HUDEP-2 (cell line): ENCODE measurements around the gene KRTAP10-12.
"Not testable (repeated sequence)": the region's sequence is repeated elsewhere in the genome, so short reads cannot be mapped to it uniquely, and the experiment has no call there.

Experiments
- DNase-seq, 76 experiments: peaks; one replicate each; lab custom pipeline; 2025; ENCODE audit not compliant: unreplicated experiment in 76 of 76; lab: John Stamatoyannopoulos, UW

The KRTAP10-12 gene

DNA sequence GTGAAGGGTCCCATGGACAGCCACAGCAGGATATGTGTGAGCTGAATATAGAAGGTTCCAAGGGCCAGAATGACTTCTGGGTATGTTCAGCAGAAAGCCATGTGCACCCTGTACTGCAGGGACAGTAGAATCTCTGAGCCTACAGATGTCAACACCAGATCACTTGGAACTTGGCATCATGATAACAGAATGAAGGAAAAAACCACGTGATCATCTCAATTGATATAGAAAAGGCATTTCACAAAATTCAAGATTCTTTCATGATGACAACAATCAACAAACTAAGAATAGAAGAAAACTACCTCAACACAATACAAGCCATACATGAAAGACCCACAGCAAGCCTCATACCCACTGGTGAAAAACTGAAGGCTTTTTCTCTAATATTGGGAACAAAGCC, 29.4 kb upstream of the KRTAP10-12 start:
- DNase-seq, result no peak

GRCh38 chr21:44670642-44671432, 26.1 kb upstream of the KRTAP10-12 start:
- no peak for DNase-seq

DNA sequence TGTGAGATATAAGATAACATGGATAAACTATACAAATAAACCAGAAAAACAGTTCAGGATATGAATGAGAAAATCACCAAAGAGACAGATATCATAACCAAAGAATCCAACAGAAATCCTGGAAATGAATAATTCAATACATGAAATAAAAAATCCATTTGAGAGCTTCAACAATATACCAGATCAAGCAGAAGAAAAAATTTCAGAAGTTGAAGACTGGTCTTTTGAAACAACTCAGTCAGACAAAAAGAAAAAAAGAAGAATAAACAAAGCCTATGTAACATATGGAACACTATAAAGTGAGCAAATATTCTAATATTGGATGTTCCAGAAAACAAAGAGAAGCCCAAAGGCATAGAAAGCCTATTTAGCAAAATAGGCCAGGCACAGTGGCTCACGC, 25.1 kb upstream of the KRTAP10-12 start:
- no peak for DNase-seq

GRCh38 chr21:44677881-44678280, 19.1 kb upstream of the KRTAP10-12 start:
- DNase-seq, result no peak

GRCh38 chr21:44681152-44681551, 15.8 kb upstream of the KRTAP10-12 start:
- no peak for DNase-seq

- peak in 7 of 76 experiments; percentile 5 to 31 (median 6) for DNase-seq
These were observed 15.0 kb upstream of the KRTAP10-12 start, which contains the start of gene KRTAP12-1 for GRCh38 chr21:44681861-44682579. TSS of gene KRTAP12-1 (minus strand) at chr21:44682163. CDS start at chr21:44682123, 40 bp downstream.

- no peak for DNase-seq
These were observed 14.3 kb upstream of the KRTAP10-12 start for GRCh38 chr21:44682580-44683151.

GRCh38 chr21:44684077-44684476, 12.9 kb upstream of the KRTAP10-12 start:
- DNase-seq, result no peak

GRCh38 chr21:44684483-44684882, 12.5 kb upstream of the KRTAP10-12 start:
- DNase-seq, result no peak

- DNase-seq, result peak in 1 of 76 experiments; percentile 8
These were observed 11.9 kb upstream of the KRTAP10-12 start for GRCh38 chr21:44685050-44685449.

GRCh38 chr21:44686000-44686781, 10.8 kb upstream of the KRTAP10-12 start:
- no peak for DNase-seq

DNA sequence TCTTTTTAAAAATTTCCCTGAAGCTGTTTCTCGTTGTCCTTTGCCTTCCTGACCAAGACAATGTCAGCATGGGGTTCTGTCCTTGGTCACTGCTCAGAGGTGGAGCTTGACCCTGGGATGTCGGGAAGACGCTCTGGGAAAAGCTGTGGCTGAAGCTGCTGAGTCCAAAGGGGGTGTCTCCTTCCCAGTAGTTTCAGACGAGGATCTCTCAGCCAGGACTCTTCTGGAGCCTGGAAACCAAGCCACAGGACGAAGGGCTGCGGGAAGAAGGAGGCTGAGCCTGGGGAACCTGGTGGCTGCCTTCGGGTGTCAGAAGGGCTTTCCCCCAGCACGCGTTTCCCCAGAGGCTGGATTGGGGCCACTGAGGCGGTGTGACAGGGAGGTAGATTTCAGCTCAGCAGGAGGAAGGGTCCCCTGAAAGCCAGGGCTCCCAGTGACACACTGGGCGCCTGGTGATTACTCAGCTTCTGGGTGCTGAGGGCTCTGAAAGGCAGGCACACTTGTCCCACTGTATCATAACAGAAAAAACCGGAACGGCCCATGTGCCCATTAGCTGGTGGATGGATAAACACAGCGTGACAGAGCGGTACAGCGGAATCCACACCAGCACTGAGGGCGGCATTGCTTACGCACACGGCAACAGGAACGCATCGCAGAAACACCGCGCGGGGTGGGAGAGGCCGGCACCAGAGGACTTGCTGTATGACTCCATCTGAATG, 10.0 kb upstream of the KRTAP10-12 start:
- no peak for DNase-seq

- DNase-seq, result no peak
These were observed 9.3 kb upstream of the KRTAP10-12 start for GRCh38 chr21:44687671-44688070.

GRCh38 chr21:44689740-44690139, 7.2 kb upstream of the KRTAP10-12 start:
- DNase-seq, result not testable (repeated sequence)

DNA sequence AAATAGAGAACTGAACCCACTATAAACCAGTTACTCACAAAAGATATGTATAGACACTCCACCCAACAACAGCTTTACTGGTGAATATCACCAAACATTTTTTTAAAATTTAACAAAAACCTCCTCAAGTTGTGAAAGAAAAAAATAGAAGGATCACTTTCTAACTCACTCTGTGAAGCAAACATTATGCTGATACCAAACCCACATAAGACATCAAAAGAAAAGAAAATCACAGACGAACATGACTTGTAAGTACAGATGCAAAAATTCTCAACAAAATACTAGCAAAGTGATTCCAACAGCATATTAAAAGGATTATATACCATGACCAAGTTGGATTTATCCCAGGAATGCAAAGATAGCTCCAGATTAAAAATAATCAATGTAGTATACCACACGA, 5.3 kb upstream of the KRTAP10-12 start:
- DNase-seq, result no peak

- no peak for DNase-seq
These were observed 4.0 kb upstream of the KRTAP10-12 start for GRCh38 chr21:44692798-44693512.

DNA sequence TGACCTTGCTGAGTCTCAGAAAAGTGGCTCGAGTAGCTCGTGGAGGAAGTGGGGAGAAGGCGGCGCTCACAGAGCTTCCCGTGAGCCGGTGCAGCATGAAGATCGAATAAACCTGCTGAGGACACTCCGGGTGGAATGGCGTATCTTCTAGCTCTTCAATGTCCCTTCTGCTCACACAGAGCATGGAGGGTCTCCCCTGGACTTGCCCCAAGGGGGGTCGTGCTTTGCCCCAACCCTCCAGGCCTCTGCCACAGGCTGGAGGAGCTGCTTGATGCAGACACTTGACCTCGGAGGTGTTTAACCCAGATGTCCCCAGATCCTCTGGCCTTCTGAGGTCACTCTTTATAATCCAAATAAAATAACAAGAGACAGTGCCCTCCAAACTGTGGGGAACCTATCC, 2.2 kb upstream of the KRTAP10-12 start:
- DNase-seq, result no peak

DNA sequence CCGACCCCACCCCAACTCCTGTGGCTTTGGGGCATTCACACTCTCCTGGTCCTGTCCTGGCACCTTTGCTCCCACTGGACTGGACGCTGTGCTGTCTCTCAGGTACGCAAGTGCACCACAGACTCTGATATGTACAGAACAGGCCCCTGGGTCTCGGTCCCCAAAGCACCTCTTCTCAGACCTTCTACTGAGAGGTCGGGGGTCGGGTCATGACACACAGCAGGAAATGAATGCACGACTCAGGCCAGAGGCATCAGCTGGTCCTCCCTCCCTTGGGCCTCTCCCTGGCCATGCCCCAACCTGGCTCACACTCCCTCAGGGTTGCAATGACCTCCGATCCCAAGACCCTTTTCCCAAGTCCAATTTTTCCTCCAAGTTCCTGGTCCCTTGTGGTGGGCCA, 1.8 kb upstream of the KRTAP10-12 start:
- DNase-seq, result no peak

- DNase-seq, result no peak
These were observed 1.3 kb upstream of the KRTAP10-12 start for GRCh38 chr21:44695641-44696040.

- no peak for DNase-seq
These were observed 400 bp upstream of the KRTAP10-12 start for GRCh38 chr21:44696572-44696971.
